Astrocyte (in vitro differentiated cells and primary cell): Measurements from ENCODE around the gene WWP2. TPM values are rescaled to one million over a fixed set of nuclear protein-coding genes. Genes with fewer than 3 reads are reported as not detected.

Experiments used
- DNase-seq: peaks from one replicate; pipeline ENCODE4 v3.0.0-alpha.2; 2010; ENCODE audit warnings: low read depth
- FAIRE-seq: peaks from 2 replicates; lab custom pipeline; 2011; peaks lifted over from hg19 to GRCh38; lab: Jason Lieb, UNC
- H2AFZ ChIP-seq: 2 replicates; pipeline ENCODE4 v1.6.0; 2012; ENCODE audit warnings: low read depth, low read length, inconsistent platforms
- H3K27ac ChIP-seq: 2 replicates; pipeline ENCODE4 v1.5.1; 2011; ENCODE audit warnings: low read depth, low read length, inconsistent platforms
- H3K27me3 ChIP-seq: 2 replicates; pipeline ENCODE4 v1.6.0; 2011; ENCODE audit warnings: low read length, inconsistent platforms; ENCODE audit not compliant: insufficient read depth
- H3K36me3 ChIP-seq: 2 replicates; pipeline ENCODE4 v1.5.1; 2011; ENCODE audit warnings: low read length, inconsistent platforms; ENCODE audit not compliant: insufficient read depth
- H3K4me1 ChIP-seq: 2 replicates; pipeline ENCODE4 v1.5.1; 2011; ENCODE audit warnings: low read length, inconsistent platforms; ENCODE audit not compliant: insufficient read depth
- H3K4me2 ChIP-seq: 2 replicates; pipeline ENCODE4 v1.6.0; 2012; ENCODE audit warnings: low read length, inconsistent platforms
- H3K4me3 ChIP-seq: 2 replicates; pipeline ENCODE4 v1.5.1; 2011; ENCODE audit warnings: low read depth, mild to moderate bottlenecking, low read length, inconsistent platforms; ENCODE audit not compliant: insufficient read depth
- H3K79me2 ChIP-seq: 2 replicates; pipeline ENCODE4 v1.6.0; 2012; ENCODE audit warnings: mild to moderate bottlenecking, low read length, inconsistent platforms; ENCODE audit not compliant: insufficient read depth
- H3K9ac ChIP-seq: 2 replicates; pipeline ENCODE4 v1.6.0; 2012; ENCODE audit warnings: mild to moderate bottlenecking, low read length, inconsistent platforms
- H3K9me3 ChIP-seq: 2 replicates; pipeline ENCODE4 v1.5.1; 2012; ENCODE audit warnings: low read depth, mild to moderate bottlenecking, low read length, inconsistent platforms; ENCODE audit not compliant: insufficient read depth
- H4K20me1 ChIP-seq: 2 replicates; pipeline ENCODE4 v1.6.0; 2012; ENCODE audit warnings: low read length, inconsistent platforms; ENCODE audit not compliant: insufficient read depth
- H3K27ac Mint-ChIP-seq: one replicate; pipeline ENCODE4 v1.8.0; 2021; ENCODE audit warnings: mild to moderate bottlenecking, mixed read lengths; ENCODE audit not compliant: unreplicated experiment
- H3K27me3 Mint-ChIP-seq: one replicate; pipeline ENCODE4 v1.8.0; 2021; ENCODE audit warnings: low read depth, mixed read lengths; ENCODE audit not compliant: unreplicated experiment
- H3K36me3 Mint-ChIP-seq: one replicate; pipeline ENCODE4 v1.8.0; 2021; ENCODE audit warnings: low read depth, mixed read lengths; ENCODE audit not compliant: unreplicated experiment
- H3K4me1 Mint-ChIP-seq: one replicate; pipeline ENCODE4 v1.8.0; 2021; ENCODE audit warnings: low read depth, mixed read lengths; ENCODE audit not compliant: unreplicated experiment
- H3K4me3 Mint-ChIP-seq: one replicate; pipeline ENCODE4 v1.8.0; 2021; ENCODE audit warnings: mild to moderate bottlenecking, moderate library complexity, mixed read lengths; ENCODE audit not compliant: unreplicated experiment
- H3K9me3 Mint-ChIP-seq: one replicate; pipeline ENCODE4 v1.8.0; 2021; ENCODE audit warnings: mild to moderate bottlenecking, mixed read lengths; ENCODE audit not compliant: unreplicated experiment
- EZH2 ChIP-seq: IDR thresholded peaks from 2 replicates; pipeline ENCODE4 v1.6.1; 2012; ENCODE audit warnings: mild to moderate bottlenecking, low read length, inconsistent platforms; ENCODE audit not compliant: insufficient read depth
- total RNA-seq: library from RNA; stranded (reverse); gene quantifications from 2 replicates; pipeline ENCODE4 v1.2.1, GENCODE V29; 2021
- TF ChIP-seq, protein P1 (sequence below): IDR thresholded peaks from 2 replicates; pipeline ENCODE4 v1.5.1; 2011; ENCODE audit warnings: low read depth, mild to moderate bottlenecking, inconsistent platforms, low read length, moderate library complexity; ENCODE audit not compliant: insufficient read depth

Gene WWP2
- total RNA-seq, 1 donor from 2014 or later = 28.7 TPM

DNA sequence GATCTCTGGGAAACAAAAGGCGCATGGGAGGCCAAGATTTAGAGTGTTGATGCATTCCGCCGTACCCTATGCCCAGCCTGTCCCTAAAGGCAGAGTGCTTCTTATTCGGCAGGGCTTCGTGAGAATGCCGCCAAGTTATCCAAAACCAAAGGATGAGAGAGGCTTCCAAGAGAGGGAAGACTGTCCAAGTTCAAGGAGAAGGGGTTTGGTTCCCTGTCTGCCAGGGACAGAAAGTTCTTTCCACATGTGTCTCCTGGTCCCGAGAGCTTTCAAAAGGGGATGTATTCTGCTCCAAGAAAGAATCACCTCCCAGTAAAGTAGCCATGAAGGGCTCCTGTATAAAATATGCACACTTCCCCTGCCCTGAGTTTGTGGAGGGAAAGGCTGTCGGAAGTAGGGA is 146.9 kb downstream of the WWP2 start:
- Histone ChIP-seq H3K4me2 (no peak overlapping the region), H3K9ac (no peak overlapping the region), H3K27me3 (no peaks in the 10 kb centered on the region), H2AFZ (no peak overlapping the region), H3K4me1 (peaks cover 12% of the 10 kb centered on the region), H3K4me3 (no peak overlapping the region), H4K20me1 (no peaks in the 10 kb centered on the region), H3K36me3 (peaks cover 3% of the 10 kb centered on the region), H3K27ac (no peak overlapping the region), H3K79me2 (no peaks in the 10 kb centered on the region), H3K9me3 (no peaks in the 10 kb centered on the region)
- DNase-seq = no peak
- Mint-ChIP-seq H3K9me3 (peaks cover 3% of the 10 kb centered on the region), H3K4me3 (no peak overlapping the region), H3K27ac (no peak overlapping the region), H3K4me1 (peaks cover 12% of the 10 kb centered on the region), H3K27me3 (no peaks in the 10 kb centered on the region), H3K36me3 (peaks cover 10% of the 10 kb centered on the region)
- TF ChIP-seq EZH2 = no peak
- TF ChIP-seq, protein P1, sequence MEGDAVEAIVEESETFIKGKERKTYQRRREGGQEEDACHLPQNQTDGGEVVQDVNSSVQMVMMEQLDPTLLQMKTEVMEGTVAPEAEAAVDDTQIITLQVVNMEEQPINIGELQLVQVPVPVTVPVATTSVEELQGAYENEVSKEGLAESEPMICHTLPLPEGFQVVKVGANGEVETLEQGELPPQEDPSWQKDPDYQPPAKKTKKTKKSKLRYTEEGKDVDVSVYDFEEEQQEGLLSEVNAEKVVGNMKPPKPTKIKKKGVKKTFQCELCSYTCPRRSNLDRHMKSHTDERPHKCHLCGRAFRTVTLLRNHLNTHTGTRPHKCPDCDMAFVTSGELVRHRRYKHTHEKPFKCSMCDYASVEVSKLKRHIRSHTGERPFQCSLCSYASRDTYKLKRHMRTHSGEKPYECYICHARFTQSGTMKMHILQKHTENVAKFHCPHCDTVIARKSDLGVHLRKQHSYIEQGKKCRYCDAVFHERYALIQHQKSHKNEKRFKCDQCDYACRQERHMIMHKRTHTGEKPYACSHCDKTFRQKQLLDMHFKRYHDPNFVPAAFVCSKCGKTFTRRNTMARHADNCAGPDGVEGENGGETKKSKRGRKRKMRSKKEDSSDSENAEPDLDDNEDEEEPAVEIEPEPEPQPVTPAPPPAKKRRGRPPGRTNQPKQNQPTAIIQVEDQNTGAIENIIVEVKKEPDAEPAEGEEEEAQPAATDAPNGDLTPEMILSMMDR = no peak
- no peak for FAIRE-seq

DNA sequence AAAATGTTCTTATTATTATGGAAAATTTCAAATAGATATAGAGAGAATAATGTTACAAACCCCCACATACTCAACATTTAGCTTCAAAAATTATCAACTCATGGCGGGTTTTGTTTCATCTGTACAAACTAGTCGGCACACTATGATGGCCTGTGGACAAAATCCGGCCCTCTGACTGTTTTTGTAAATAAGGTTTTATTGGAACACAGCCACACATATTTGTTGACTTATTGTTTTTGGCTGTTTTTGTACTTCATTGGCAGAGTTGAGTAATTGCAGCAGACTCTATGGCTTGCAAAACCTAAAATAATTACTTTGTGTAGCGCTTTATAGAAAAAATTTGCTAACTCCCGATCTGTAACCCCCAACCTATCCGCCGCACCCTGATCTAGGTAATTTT is 147.6 kb downstream of the WWP2 start:
- DNase-seq (no peak), FAIRE-seq (no peak)
- H3K4me3 Mint-ChIP-seq = no peak overlapping the region
- no peaks in the 10 kb centered on the region for H3K9me3 ChIP-seq
- H3K36me3 Mint-ChIP-seq = peaks cover 12% of the 10 kb centered on the region
- no peak overlapping the region for H3K4me3 ChIP-seq
- H3K4me1 ChIP-seq = peaks cover 12% of the 10 kb centered on the region
- no peak overlapping the region for H3K27ac Mint-ChIP-seq
- H2AFZ ChIP-seq = no peak overlapping the region
- no peak overlapping the region for H3K4me2 ChIP-seq
- H3K36me3 ChIP-seq = peaks cover 3% of the 10 kb centered on the region
- no peaks in the 10 kb centered on the region for H3K27me3 Mint-ChIP-seq
- peaks cover 12% of the 10 kb centered on the region for H3K4me1 Mint-ChIP-seq
- no peaks in the 10 kb centered on the region for H3K79me2 ChIP-seq
- no peaks in the 10 kb centered on the region for H4K20me1 ChIP-seq
- H3K9ac ChIP-seq = no peak overlapping the region
- TF ChIP-seq EZH2 = no peak
- TF ChIP-seq, protein P1 = no peak
- H3K27me3 ChIP-seq = no peaks in the 10 kb centered on the region
- H3K27ac ChIP-seq = no peak overlapping the region
- H3K9me3 Mint-ChIP-seq = peaks cover 3% of the 10 kb centered on the region

DNA sequence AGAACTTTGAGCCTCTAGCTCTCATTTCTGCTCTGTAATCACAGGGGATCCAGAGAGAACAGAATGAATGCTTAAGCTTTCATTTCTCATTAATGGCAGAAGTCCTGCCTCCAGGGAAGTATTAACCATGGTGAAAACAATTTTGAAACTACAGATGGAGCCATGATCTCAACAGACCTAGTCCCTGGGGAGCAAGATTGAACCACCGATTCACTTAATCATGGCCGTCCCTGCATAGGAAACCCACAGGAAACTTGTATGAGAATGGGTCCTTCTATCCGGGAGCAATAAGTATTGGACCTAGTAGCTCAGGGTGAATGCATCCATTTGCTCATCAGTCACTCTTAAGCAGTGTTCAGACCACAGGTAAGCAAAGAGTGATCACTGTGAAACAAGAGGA is 148.8 kb downstream of the WWP2 start:
- no peak overlapping the region for H3K9ac ChIP-seq
- H3K79me2 ChIP-seq = no peaks in the 10 kb centered on the region
- Mint-ChIP-seq H3K36me3 (peaks cover 14% of the 10 kb centered on the region), H3K4me1 (peaks cover 16% of the 10 kb centered on the region), H3K27ac (no peak overlapping the region), H3K9me3 (peaks cover 3% of the 10 kb centered on the region), H3K4me3 (peak overlapping the region; percentile 17), H3K27me3 (no peaks in the 10 kb centered on the region)
- H3K27ac ChIP-seq = no peak overlapping the region
- H3K4me3 ChIP-seq = no peak overlapping the region
- FAIRE-seq (no peak), DNase-seq (no peak)
- H3K9me3 ChIP-seq = no peaks in the 10 kb centered on the region
- H3K27me3 ChIP-seq = no peaks in the 10 kb centered on the region
- TF ChIP-seq EZH2 = no peak
- TF ChIP-seq, protein P1 = no peak
- peaks cover 12% of the 10 kb centered on the region for H3K4me1 ChIP-seq
- no peak overlapping the region for H2AFZ ChIP-seq
- no peak overlapping the region for H3K4me2 ChIP-seq
- H4K20me1 ChIP-seq = no peaks in the 10 kb centered on the region
- H3K36me3 ChIP-seq = peaks cover 3% of the 10 kb centered on the region
